Mucosa of rectum (tissue), 2 donors: ENCODE measurements around the gene KRT14.

Source experiments
- H3K27ac ChIP-seq, 2 donors: one replicate each; pipeline ENCODE4 v1.7.0; 2013; ENCODE audit warnings: inconsistent platforms in 2 of 2, low read depth in 2 of 2, low read length in 2 of 2
- H3K27me3 ChIP-seq, 2 donors: one replicate each; pipeline ENCODE4 v1.7.0; 2013; ENCODE audit warnings: low read length in 2 of 2; ENCODE audit not compliant: control insufficient read depth in 2 of 2, insufficient read depth in 2 of 2
- H3K36me3 ChIP-seq, 2 donors: one replicate each; pipeline ENCODE4 v1.7.0; 2013; ENCODE audit warnings: low read length in 2 of 2; ENCODE audit not compliant: control insufficient read depth in 2 of 2, insufficient read depth in 2 of 2
- H3K4me1 ChIP-seq, 2 donors: one replicate each; pipeline ENCODE4 v1.7.0; 2013; ENCODE audit warnings: low read length in 2 of 2, mild to moderate bottlenecking in 1 of 2; ENCODE audit not compliant: control insufficient read depth in 2 of 2, insufficient read depth in 2 of 2
- H3K4me3 ChIP-seq, 2 donors: one replicate each; pipeline ENCODE4 v1.7.0; 2013; ENCODE audit warnings: low read length in 2 of 2
- H3K9ac ChIP-seq, 2 donors: one replicate each; pipeline ENCODE4 v1.7.0; 2013; ENCODE audit warnings: low read length in 2 of 2, low read depth in 1 of 2, mild to moderate bottlenecking in 1 of 2
- H3K9me3 ChIP-seq, 2 donors: one replicate each; pipeline ENCODE4 v1.7.0; 2013; ENCODE audit warnings: low read length in 2 of 2; ENCODE audit not compliant: control insufficient read depth in 2 of 2
- donor health status: healthy.
- donor health status: Normal muscosa, but diverticular disease.

Gene KRT14

DNA sequence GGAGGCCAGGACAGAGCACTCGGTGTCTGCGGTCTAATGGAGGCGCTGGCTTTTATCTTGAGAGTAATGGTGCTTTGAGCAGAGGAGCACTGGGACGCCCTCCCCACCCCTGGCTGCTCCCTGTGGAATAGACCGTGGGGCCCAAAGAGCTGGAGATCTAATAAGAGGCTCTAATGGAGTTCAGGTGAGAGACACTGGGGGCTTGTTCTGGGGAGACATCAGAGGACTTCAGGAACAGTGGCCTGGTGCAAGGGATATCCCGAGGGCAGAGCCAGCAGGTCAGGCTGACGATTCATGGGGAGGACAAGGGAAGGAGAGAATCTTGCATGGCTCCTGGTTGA lies 49.1 kb downstream of the KRT14 start:
- Histone ChIP-seq H3K27me3 (no peaks in the 10 kb centered on the region), H3K9ac (no peak overlapping the region), H3K4me1 (peaks cover 6 to 7% of the 10 kb centered on the region in 2 donors), H3K27ac (no peak overlapping the region), H3K36me3 (no peaks in the 10 kb centered on the region), H3K9me3 (no peaks in the 10 kb centered on the region), H3K4me3 (no peak overlapping the region)

DNA sequence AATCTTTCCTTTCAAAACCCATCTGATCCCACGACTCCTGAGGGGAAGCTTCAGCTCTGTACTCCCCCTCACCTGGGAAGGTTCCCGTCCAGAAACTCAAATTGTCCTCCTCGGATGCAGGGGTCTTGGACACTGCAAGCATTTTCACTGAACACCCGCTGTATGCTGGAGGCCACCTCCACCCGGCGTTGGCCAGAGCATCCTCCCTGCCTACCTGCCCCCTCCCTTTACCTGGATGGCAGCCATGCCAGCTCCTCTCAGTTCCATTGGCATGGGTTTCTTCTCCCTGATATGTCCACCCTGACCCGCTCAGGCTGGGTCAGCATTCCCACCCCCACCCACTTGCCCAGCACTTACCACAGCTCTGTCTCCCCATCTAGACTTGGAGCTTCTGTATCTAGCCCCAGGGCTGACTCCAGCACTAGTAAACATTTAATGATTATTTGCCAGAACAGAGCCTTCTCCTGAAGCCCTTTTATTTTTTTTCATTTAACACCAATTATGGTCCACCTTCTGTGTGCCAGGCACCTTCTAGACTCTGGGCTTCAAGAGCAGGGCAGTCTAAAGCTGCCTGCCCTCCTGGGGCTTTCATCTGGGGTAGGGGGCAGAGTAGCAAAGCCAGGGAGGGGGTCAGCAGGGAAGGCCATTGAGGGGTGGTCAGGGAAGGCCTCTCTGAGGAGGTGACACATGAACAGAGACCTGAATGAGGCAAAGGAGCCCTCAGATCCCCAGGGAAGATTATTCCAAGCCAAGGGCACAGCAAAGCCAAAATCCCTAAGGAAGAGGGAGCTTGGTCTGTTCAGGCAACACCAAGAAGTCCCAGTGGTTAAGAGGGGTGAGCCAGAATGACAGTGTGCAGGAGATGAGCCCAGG lies 49.7 kb downstream of the KRT14 start:
- no peak overlapping the region for H3K4me3 ChIP-seq
- peaks cover 6 to 7% of the 10 kb centered on the region in 2 donors for H3K4me1 ChIP-seq
- H3K27me3 ChIP-seq: no peaks in the 10 kb centered on the region
- H3K9ac ChIP-seq: no peak overlapping the region
- H3K9me3 ChIP-seq: no peaks in the 10 kb centered on the region
- H3K36me3 ChIP-seq: no peaks in the 10 kb centered on the region
- no peak overlapping the region for H3K27ac ChIP-seq

GRCh38 chr17:41535764-41536481 lies 50.8 kb downstream of the KRT14 start:
- H3K27me3 ChIP-seq: no peaks in the 10 kb centered on the region
- no peak overlapping the region for H3K27ac ChIP-seq
- H3K9ac ChIP-seq: no peak overlapping the region
- no peaks in the 10 kb centered on the region for H3K9me3 ChIP-seq
- no peaks in the 10 kb centered on the region for H3K36me3 ChIP-seq
- H3K4me1 ChIP-seq: peaks cover 7 to 9% of the 10 kb centered on the region in 2 donors
- no peak overlapping the region for H3K4me3 ChIP-seq

DNA sequence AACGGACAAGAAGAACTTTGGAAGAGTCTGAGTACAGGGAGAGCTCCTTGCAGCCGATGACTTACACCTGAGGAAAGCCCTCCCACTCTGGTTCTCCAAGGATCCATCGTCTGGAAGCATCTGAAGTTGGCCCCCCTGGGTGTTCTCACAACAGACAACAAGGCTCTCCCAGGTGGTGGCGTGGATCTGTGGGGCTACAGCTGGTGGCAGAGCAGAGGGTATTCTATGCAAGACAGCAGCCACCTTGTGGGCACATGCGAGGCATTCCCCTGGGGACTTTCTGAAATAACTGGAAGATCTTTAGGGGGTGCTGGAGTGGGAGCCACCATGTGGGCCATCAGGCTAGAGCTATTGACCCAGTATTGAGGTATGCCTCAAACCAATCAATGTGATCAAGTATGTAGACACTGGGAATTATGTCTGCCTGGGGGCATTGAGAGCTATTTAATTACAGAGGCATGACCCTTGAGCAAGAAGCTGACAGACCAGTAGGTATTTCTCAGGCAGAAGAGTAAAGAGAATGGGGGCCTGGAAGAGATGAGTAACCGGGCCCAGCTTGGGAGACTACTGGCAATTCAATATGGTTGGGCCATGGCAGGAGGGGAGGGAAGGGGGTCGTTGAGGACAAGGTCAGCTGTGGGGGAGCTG lies 51.7 kb downstream of the KRT14 start:
- Histone ChIP-seq H3K4me1 (peaks cover 7 to 18% of the 10 kb centered on the region in 2 donors), H3K27me3 (peaks cover 0 to 1% of the 10 kb centered on the region in 2 donors), H3K9me3 (no peaks in the 10 kb centered on the region), H3K27ac (no peak overlapping the region), H3K9ac (no peak overlapping the region), H3K4me3 (no peak overlapping the region), H3K36me3 (no peaks in the 10 kb centered on the region)

DNA sequence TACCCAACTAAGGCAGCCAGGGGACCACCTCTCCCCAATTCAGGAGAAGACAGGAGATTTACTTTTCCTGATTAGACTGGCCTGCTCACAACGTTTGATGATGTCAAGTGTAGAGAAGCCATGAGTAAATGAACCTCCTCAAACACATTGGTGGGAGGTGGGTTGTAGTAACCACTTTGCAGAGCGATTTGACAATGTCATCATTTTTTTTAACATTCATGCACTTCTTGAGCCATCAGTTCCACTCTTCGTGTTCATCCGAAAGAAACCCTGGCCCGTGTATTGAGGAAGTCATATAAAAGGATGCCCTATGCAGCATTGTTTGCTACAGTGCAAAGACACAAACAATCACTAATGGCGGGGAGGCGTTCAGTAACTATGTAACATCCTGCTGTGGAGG lies 53.1 kb downstream of the KRT14 start:
- H3K4me3 ChIP-seq: no peak overlapping the region
- H3K36me3 ChIP-seq: no peaks in the 10 kb centered on the region
- peaks cover 0 to 7% of the 10 kb centered on the region in 2 donors for H3K27me3 ChIP-seq
- H3K4me1 ChIP-seq: peaks cover 16 to 30% of the 10 kb centered on the region in 2 donors
- no peak overlapping the region for H3K27ac ChIP-seq
- no peak overlapping the region for H3K9ac ChIP-seq
- no peaks in the 10 kb centered on the region for H3K9me3 ChIP-seq

GRCh38 chr17:41532947-41533570 lies 53.6 kb downstream of the KRT14 start:
- peaks cover 2 to 7% of the 10 kb centered on the region in 2 donors for H3K27me3 ChIP-seq
- no peak overlapping the region for H3K27ac ChIP-seq
- H3K4me1 ChIP-seq: peaks cover 16 to 30% of the 10 kb centered on the region in 2 donors

More at GRCh38 chr17:41532947-41533570, 53.6 kb downstream of the KRT14 start:
- Histone ChIP-seq H3K9ac (no peak overlapping the region), H3K4me3 (no peak overlapping the region), H3K9me3 (no peaks in the 10 kb centered on the region), H3K36me3 (no peaks in the 10 kb centered on the region)
